Vagina (tissue), 2 donors: ENCODE measurements around the gene NOG. TPM values are rescaled to one million over a fixed set of nuclear protein-coding genes. Genes with fewer than 3 reads are reported as not detected.

ENCODE experiments used
- DNase-seq, 2 donors: peaks; one replicate each; pipeline ENCODE4 v3.0.0-alpha.2; 2017; ENCODE audit errors: extremely low spot score in 2 of 2
- H3K27ac ChIP-seq: fragments of 200-600 bp; sonication (generic); one replicate; pipeline ENCODE4 v1.5.1; 2019
- H3K27me3 ChIP-seq: fragments of 200-600 bp; sonication (generic); one replicate; pipeline ENCODE4 v1.5.1; 2019
- H3K36me3 ChIP-seq, 2 donors: fragments of 200-600 bp; sonication (generic); one replicate each; pipeline ENCODE4 v1.5.1; 2017 to 2019
- H3K4me1 ChIP-seq: fragments of 200-600 bp; sonication (generic); one replicate; pipeline ENCODE4 v1.5.1; 2019
- H3K4me3 ChIP-seq, 2 donors: fragments of 200-600 bp; sonication (generic); 1 replicate in 1 of 2; 2 replicates in 1 of 2; pipeline ENCODE4 v1.5.1; 2016 to 2019
- H3K9me3 ChIP-seq: fragments of 200-600 bp; sonication (generic); one replicate; pipeline ENCODE4 v1.5.1; 2019
- POLR2A ChIP-seq, 2 donors: fragments of 450-650 bp; IDR thresholded peaks; one replicate each; pipeline ENCODE4 v1.6.1; 2017; ENCODE audit warnings: antibody characterized with exemption in 2 of 2, mild to moderate bottlenecking in 2 of 2, moderate library complexity in 2 of 2
- POLR2AphosphoS5 ChIP-seq, 2 donors: sonication (generic); formaldehyde crosslinking; IDR thresholded peaks; one replicate each; pipeline ENCODE4 v1.9.0; 2017; ENCODE audit warnings: antibody characterized with exemption in 2 of 2, mild to moderate bottlenecking in 2 of 2, low read depth in 1 of 2; ENCODE audit not compliant: insufficient read depth in 1 of 2
- intact Hi-C: fragments of 100-400 bp; cut with DNase I; formaldehyde crosslinking; loops from one replicate; pipeline ENCODE4 v1.15.1; 2023
- total RNA-seq: library from RNA; depleted of rRNA; stranded (reverse); fragments of >200 nt; gene quantifications from one replicate; pipeline ENCODE4 v1.2.3, GENCODE V29; 2016
- TF ChIP-seq, protein P1 (sequence below), 3 experiments: fragments of 450-650 bp in 2 of 3; fragments of 200-600 bp in 1 of 3; sonication (generic) in 1 of 3; IDR thresholded peaks; one replicate each; pipeline ENCODE4 v1.5.1; 2017 to 2019; ENCODE audit warnings: antibody characterized with exemption in 3 of 3, mild to moderate bottlenecking in 2 of 3, moderate library complexity in 2 of 3

NOG gene
- total RNA-seq = 7.4 TPM

GRCh38 chr17:56593646-56594319 lies at the start of gene NOG:
TSS of gene NOG (plus strand) at chr17:56593699. CDS start at chr17:56594224, 525 bp downstream.
- H3K9me3 ChIP-seq = no peaks in the 10 kb centered on the region
- peak within 1 kb of the TSS; percentile 56 to 70 for H3K4me3 ChIP-seq
- TF ChIP-seq POLR2A (IDR thresholded peaks at IDR 0.05) (no peak), POLR2AphosphoS5 (IDR thresholded peaks at IDR 0.05; ENCODE audit: insufficient read depth in 1 of 2, low read depth in 1 of 2) (no peak)
- intact Hi-C loops = loop anchor here (10.0 kb wide), 1 partner anchor 181 kb away; no protein-coding TSS in a partner anchor
- no peaks in the 10 kb centered on the region for H3K27me3 ChIP-seq
- no peak for DNase-seq
- peak within 1 kb of the TSS; percentile 83 for H3K27ac ChIP-seq
- H3K36me3 ChIP-seq = no peaks in the 10 kb centered on the region
- peaks cover 43% of the 10 kb centered on the region for H3K4me1 ChIP-seq

DNA sequence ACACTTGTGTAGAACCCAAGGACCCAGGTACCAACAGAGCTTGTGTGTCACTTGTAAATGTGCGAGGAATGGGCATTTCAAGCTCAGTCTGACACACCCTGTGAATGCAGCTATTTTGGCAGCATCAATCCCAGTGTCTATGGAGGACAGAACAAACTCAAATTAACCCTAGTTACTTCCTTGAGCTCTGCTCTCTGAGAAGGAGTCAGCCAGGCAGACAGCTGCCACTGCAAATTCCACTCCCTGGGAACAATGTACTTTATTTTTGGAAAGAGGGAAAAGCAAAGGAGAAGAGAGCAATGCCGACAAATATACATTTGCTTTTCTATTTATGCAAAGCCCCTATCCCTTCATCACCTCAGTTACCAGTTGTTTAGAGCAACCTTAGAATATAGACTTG lies 48.4 kb upstream of the NOG start:
- Histone ChIP-seq H3K9me3 (no peaks in the 10 kb centered on the region), H3K27ac (no peak overlapping the region), H3K36me3 (no peaks in the 10 kb centered on the region), H3K4me3 (no peak overlapping the region), H3K27me3 (no peaks in the 10 kb centered on the region), H3K4me1 (no peaks in the 10 kb centered on the region)
- TF ChIP-seq POLR2AphosphoS5 (IDR thresholded peaks at IDR 0.05; ENCODE audit: insufficient read depth in 1 of 2, low read depth in 1 of 2) = no peak
- no peak for TF ChIP-seq POLR2A (IDR thresholded peaks at IDR 0.05)
- TF ChIP-seq, protein P1, sequence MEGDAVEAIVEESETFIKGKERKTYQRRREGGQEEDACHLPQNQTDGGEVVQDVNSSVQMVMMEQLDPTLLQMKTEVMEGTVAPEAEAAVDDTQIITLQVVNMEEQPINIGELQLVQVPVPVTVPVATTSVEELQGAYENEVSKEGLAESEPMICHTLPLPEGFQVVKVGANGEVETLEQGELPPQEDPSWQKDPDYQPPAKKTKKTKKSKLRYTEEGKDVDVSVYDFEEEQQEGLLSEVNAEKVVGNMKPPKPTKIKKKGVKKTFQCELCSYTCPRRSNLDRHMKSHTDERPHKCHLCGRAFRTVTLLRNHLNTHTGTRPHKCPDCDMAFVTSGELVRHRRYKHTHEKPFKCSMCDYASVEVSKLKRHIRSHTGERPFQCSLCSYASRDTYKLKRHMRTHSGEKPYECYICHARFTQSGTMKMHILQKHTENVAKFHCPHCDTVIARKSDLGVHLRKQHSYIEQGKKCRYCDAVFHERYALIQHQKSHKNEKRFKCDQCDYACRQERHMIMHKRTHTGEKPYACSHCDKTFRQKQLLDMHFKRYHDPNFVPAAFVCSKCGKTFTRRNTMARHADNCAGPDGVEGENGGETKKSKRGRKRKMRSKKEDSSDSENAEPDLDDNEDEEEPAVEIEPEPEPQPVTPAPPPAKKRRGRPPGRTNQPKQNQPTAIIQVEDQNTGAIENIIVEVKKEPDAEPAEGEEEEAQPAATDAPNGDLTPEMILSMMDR (IDR thresholded peaks at IDR 0.05) = no peak
- no peak for DNase-seq
- intact Hi-C loops = no loop called here

DNA sequence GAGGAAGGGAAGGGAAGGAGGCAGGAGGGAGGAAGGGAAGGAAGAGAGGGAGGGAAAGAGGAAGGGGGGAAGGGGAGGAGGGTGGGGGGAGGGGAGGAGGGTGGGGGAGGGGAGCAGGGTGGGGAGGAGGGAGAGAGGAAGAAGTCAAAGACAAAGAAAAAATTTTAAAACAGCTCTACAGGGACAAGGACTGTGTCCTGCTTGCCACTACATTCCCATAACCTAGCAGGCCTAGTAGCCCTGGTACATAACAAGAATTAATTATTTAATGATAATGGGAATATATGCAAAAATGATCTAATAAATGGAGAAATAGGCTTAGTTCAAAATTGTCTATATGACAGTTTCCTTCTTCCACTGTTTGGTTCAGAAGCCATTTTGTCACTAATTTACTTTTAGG lies 47.6 kb upstream of the NOG start:
- TF ChIP-seq, protein P1 (IDR thresholded peaks at IDR 0.05) = no peak
- no peak for TF ChIP-seq POLR2A (IDR thresholded peaks at IDR 0.05)
- no peak for TF ChIP-seq POLR2AphosphoS5 (IDR thresholded peaks at IDR 0.05; ENCODE audit: insufficient read depth in 1 of 2, low read depth in 1 of 2)
- Histone ChIP-seq H3K4me3 (no peak overlapping the region), H3K4me1 (no peaks in the 10 kb centered on the region), H3K36me3 (no peaks in the 10 kb centered on the region), H3K27me3 (no peaks in the 10 kb centered on the region), H3K9me3 (no peaks in the 10 kb centered on the region), H3K27ac (no peak overlapping the region)
- no peak for DNase-seq
- intact Hi-C loops = no loop called here

DNA sequence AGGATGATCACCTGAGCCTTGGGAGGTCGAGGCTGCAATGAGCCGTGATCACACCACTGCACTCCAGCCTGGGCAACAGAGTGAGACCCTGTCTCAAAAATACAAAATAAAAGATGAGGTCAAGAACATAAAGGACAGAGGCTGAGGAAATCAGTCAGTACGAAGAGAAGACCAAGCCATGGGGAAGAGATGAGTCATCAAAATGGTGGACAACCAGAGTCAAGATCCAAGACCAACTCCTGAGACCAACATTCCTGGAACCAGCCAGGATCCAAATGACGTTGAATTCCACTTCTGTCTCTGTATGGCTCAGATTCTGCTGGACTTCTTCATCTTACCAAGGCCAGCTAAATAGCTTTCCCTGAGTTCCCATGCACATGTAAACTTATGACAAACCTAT lies 44.8 kb upstream of the NOG start:
- Histone ChIP-seq H3K27me3 (no peaks in the 10 kb centered on the region), H3K36me3 (no peaks in the 10 kb centered on the region), H3K27ac (no peak overlapping the region), H3K4me1 (no peaks in the 10 kb centered on the region), H3K9me3 (no peaks in the 10 kb centered on the region), H3K4me3 (no peak overlapping the region)
- DNase-seq = no peak
- TF ChIP-seq, protein P1 (IDR thresholded peaks at IDR 0.05) = no peak
- TF ChIP-seq POLR2A (IDR thresholded peaks at IDR 0.05) = no peak
- TF ChIP-seq POLR2AphosphoS5 (IDR thresholded peaks at IDR 0.05; ENCODE audit: insufficient read depth in 1 of 2, low read depth in 1 of 2) = no peak
- intact Hi-C loops = no loop called here

DNA sequence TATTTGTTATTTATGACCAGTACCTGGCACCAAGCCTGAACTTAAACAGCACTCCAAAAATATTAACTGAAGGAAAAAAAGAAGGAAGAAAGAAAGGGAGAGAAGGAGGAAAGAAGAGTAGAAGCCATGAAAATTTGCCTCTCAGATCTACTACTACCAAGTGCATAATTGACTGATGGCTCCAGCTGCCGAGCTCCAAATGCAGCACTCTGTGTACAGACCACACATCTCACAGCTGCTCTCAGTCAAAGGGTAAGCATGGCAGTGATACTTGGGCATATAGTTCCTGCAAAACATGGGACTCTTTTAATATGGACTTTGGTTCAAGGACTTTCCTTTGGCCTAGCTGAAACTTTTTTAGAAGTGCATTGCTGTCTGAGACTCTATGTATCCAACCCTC lies 44.0 kb upstream of the NOG start:
- H3K36me3 ChIP-seq = no peaks in the 10 kb centered on the region
- no peaks in the 10 kb centered on the region for H3K4me1 ChIP-seq
- intact Hi-C loops = no loop called here
- TF ChIP-seq POLR2A (IDR thresholded peaks at IDR 0.05) = no peak
- TF ChIP-seq POLR2AphosphoS5 (IDR thresholded peaks at IDR 0.05; ENCODE audit: insufficient read depth in 1 of 2, low read depth in 1 of 2) = no peak
- TF ChIP-seq, protein P1 (IDR thresholded peaks at IDR 0.05) = no peak
- H3K4me3 ChIP-seq = no peak overlapping the region
- no peak overlapping the region for H3K27ac ChIP-seq
- no peak for DNase-seq
- no peaks in the 10 kb centered on the region for H3K9me3 ChIP-seq
- H3K27me3 ChIP-seq = no peaks in the 10 kb centered on the region
